ENCODE results near the gene TPD52L3. TPM values are rescaled to one million over a fixed set of nuclear protein-coding genes. Genes with fewer than 3 reads are reported as not detected.

The TPD52L3 gene
- total RNA-seq (2016; rRNA removed; fragmentation: Illumina TruSeq; extraction: Trizol) (not detected in 2 replicates), polyA plus RNA-seq (2011; rRNA removed) (not detected in 2 replicates), polyA minus RNA-seq (2011; rRNA and poly(A)+ RNA removed; ENCODE audit: low replicate concordance) (not detected in 2 replicates), Bru-seq, nascent RNA (not detected), BruChase-seq, experiment 1, labeled RNA remaining after a 6-hour chase (not detected), BruChase-seq, experiment 2, labeled RNA remaining after a 2-hour chase (not detected)
- total RNA-seq (2016; cell fraction: cytosol; rRNA removed; fragmentation: Illumina TruSeq; extraction: Trizol; ENCODE audit: low read depth), result not detected in 2 replicates
- not detected in 2 replicates for total RNA-seq (2016; cell fraction: insoluble cytoplasmic fraction; rRNA removed; fragmentation: Illumina TruSeq; extraction: Trizol)
- not detected in 2 replicates for total RNA-seq (2016; cell fraction: membrane; rRNA removed; fragmentation: Illumina TruSeq; extraction: Trizol)
- total RNA-seq (2016; cell fraction: nucleus; rRNA removed; fragmentation: Illumina TruSeq; extraction: Trizol), result not detected in 2 replicates
- polyA plus RNA-seq (2011; cell fraction: cytosol; rRNA removed), result not detected in 2 replicates
- polyA plus RNA-seq (2011; cell fraction: nucleus; rRNA removed), result not detected in 2 replicates
- not detected in 2 replicates for polyA plus RNA-seq (2012)
- polyA plus RNA-seq (2016; cell fraction: cytosol; fragmentation: Illumina TruSeq; extraction: Trizol; ENCODE audit: low read depth), result not detected in 2 replicates
- not detected in 2 replicates for polyA plus RNA-seq (2016; cell fraction: insoluble cytoplasmic fraction; fragmentation: Illumina TruSeq; extraction: Trizol; ENCODE audit: low read depth)
- polyA plus RNA-seq (2016; cell fraction: membrane; fragmentation: Illumina TruSeq; extraction: Trizol; ENCODE audit: low read depth), result not detected in 2 replicates
- not detected in 2 replicates for polyA plus RNA-seq (2016; cell fraction: nucleus; fragmentation: Illumina TruSeq; extraction: Trizol; ENCODE audit: insufficient read depth, low read depth)
- polyA minus RNA-seq (2011; cell fraction: cytosol; rRNA and poly(A)+ RNA removed), result not detected in 2 replicates
- not detected in 2 replicates for polyA minus RNA-seq (2011; cell fraction: nucleus; rRNA and poly(A)+ RNA removed)
- long read RNA-seq, experiment 1, result 0 reads
- long read RNA-seq, experiment 2, result 0 reads

DNA sequence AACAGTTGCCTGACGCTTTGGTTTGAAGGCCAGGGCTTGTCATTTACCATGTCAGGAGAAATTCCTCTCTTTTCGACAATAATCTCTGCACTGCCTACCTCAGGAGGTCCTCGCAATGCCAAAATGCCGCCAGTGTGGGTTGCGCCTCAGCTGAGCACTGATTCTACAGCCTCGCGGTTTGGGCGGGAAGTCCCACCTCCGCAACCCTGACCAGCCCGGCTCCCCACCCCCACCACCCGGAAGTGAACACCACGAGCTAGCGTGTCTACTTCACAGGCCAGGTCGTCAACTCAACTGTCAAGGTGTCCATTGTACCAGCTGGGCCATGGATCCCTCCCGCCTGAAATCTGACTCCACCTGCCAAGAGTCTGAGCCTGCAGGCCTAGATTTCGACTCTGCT is at the start of gene TPD52L3:
Gene TPD52L3 (plus strand): TSS at position 273 of the 400 bp plus-strand sequence. CDS start 221 bp downstream, outside the sequence.
- Histone ChIP-seq H3K4me3 (replicated peaks in 1 of 3; ENCODE audit: insufficient read depth in 1 of 3, low read depth in 2 of 3, low read length in 3 of 3) (no peak within 1 kb of the TSS), H2AFZ (ENCODE audit: low read length) (no peak within 1 kb of the TSS), H3K27me3 (ENCODE audit: control insufficient read depth in 1 of 2, insufficient read depth in 2 of 2, low read length in 2 of 2) (peaks cover 0 to 21% of the 10 kb centered on the region in 2 experiments; a peak in 2 of 5 replicates), H4K20me1 (ENCODE audit: insufficient read depth, low read length) (no peaks in the 10 kb centered on the region), H3K9ac (ENCODE audit: insufficient read depth, low read depth, low read length) (no peak within 1 kb of the TSS), H3K4me1 (ENCODE audit: insufficient read depth, low read length) (no peaks in the 10 kb centered on the region), H3K27ac (ENCODE audit: extremely low read length, insufficient read depth, low read length) (no peak within 1 kb of the TSS), H3K36me3 (replicated peaks in 1 of 2; ENCODE audit: control insufficient read depth in 1 of 2, insufficient read depth in 2 of 2, low read length in 2 of 2) (no peaks in the 10 kb centered on the region), H3K9me3 (ENCODE audit: low read length) (no peaks in the 10 kb centered on the region), H3K4me2 (ENCODE audit: low read depth, low read length) (no peak within 1 kb of the TSS), H3K79me2 (ENCODE audit: insufficient read depth, low read length) (no peaks in the 10 kb centered on the region)
- intact Hi-C loops (cut with micrococcal nuclease; ENCODE audit: unreplicated experiment), result no loop called here
- WGBS (ENCODE audit: low lambda C conversion rate), result 48% methylated on average over 10 of the region's 16 CpGs
- POLR2A ChIA-PET, result no interaction called here
- CTCF ChIA-PET (ENCODE audit: low intra/inter-chr PET ratio, low total read pairs), result no interaction called here
- in situ Hi-C loops (cut with HindIII; ENCODE audit: extremely low pct_ligation_motif_present, low pct_unique_long_range_greater_than_20kb), result no loop called here
- no TSS peak for BruUV-seq (replicated peaks)
- DNase-seq (ENCODE audit: low spot score), result no peak
- FAIRE-seq, result no peak
- no peak for ATAC-seq
- no peak for TF ChIP-seq ISX (CRISPR knock-in tag; conservative IDR thresholded peaks at IDR 0.05)
- TF ChIP-seq AGO1 (IDR thresholded peaks at IDR 0.05; ENCODE audit: low read depth, low read length, poor library complexity, severe bottlenecking), result no peak
- TF ChIP-seq KLF9 (CRISPR knock-in tag; IDR thresholded peaks at IDR 0.05; ENCODE audit: low read depth), result no peak
- TF ChIP-seq, protein P1, sequence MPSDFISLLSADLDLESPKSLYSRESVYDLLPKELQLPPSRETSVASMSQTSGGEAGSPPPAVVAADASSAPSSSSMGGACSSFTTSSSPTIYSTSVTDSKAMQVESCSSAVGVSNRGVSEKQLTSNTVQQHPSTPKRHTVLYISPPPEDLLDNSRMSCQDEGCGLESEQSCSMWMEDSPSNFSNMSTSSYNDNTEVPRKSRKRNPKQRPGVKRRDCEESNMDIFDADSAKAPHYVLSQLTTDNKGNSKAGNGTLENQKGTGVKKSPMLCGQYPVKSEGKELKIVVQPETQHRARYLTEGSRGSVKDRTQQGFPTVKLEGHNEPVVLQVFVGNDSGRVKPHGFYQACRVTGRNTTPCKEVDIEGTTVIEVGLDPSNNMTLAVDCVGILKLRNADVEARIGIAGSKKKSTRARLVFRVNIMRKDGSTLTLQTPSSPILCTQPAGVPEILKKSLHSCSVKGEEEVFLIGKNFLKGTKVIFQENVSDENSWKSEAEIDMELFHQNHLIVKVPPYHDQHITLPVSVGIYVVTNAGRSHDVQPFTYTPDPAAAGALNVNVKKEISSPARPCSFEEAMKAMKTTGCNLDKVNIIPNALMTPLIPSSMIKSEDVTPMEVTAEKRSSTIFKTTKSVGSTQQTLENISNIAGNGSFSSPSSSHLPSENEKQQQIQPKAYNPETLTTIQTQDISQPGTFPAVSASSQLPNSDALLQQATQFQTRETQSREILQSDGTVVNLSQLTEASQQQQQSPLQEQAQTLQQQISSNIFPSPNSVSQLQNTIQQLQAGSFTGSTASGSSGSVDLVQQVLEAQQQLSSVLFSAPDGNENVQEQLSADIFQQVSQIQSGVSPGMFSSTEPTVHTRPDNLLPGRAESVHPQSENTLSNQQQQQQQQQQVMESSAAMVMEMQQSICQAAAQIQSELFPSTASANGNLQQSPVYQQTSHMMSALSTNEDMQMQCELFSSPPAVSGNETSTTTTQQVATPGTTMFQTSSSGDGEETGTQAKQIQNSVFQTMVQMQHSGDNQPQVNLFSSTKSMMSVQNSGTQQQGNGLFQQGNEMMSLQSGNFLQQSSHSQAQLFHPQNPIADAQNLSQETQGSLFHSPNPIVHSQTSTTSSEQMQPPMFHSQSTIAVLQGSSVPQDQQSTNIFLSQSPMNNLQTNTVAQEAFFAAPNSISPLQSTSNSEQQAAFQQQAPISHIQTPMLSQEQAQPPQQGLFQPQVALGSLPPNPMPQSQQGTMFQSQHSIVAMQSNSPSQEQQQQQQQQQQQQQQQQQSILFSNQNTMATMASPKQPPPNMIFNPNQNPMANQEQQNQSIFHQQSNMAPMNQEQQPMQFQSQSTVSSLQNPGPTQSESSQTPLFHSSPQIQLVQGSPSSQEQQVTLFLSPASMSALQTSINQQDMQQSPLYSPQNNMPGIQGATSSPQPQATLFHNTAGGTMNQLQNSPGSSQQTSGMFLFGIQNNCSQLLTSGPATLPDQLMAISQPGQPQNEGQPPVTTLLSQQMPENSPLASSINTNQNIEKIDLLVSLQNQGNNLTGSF (CRISPR knock-in tag; IDR thresholded peaks at IDR 0.05), result no peak
- no peak for TF ChIP-seq AKAP8 (CRISPR knock-in tag; IDR thresholded peaks at IDR 0.05)
- TF ChIP-seq RAD21 (CRISPR knock-in tag; IDR thresholded peaks at IDR 0.05), result no peak
- no peak for TF ChIP-seq ZBTB42 (CRISPR knock-in tag; IDR thresholded peaks at IDR 0.05)
- no peak for TF ChIP-seq ELF4 (CRISPR knock-in tag; IDR thresholded peaks at IDR 0.05; ENCODE audit: borderline replicate concordance)
- no peak for TF ChIP-seq TEAD3 (CRISPR knock-in tag; optimal IDR thresholded peaks at IDR 0.05; ENCODE audit: borderline replicate concordance)
- no peak for TF ChIP-seq HNRNPL (IDR thresholded peaks at IDR 0.05; ENCODE audit: low read depth, low read length)
- TF ChIP-seq, protein P2, sequence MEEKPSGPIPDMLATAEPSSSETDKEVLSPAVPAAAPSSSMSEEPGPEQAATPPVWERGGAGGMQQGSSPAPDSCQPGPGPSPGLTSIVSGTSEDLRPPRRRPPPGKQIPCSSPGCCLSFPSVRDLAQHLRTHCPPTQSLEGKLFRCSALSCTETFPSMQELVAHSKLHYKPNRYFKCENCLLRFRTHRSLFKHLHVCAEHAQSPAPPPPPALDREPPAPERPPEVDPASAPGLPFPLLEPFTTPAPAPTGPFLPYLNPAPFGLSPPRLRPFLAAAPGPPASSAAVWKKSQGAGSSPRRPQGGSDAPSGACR (CRISPR knock-in tag; IDR thresholded peaks at IDR 0.05), result no peak
- TF ChIP-seq ZNF563 (CRISPR knock-in tag; IDR thresholded peaks at IDR 0.05), result no peak
- TF ChIP-seq ZNF292 (CRISPR knock-in tag; IDR thresholded peaks at IDR 0.05; ENCODE audit: borderline replicate concordance, low read depth), result no peak
- TF ChIP-seq U2AF1 (optimal IDR thresholded peaks at IDR 0.05; ENCODE audit: low read depth, low read length), result no peak
- TF ChIP-seq NCOA2 (CRISPR knock-in tag; IDR thresholded peaks at IDR 0.05), result no peak
- TF ChIP-seq JUND (CRISPR knock-in tag; IDR thresholded peaks at IDR 0.05), result no peak
- no peak for TF ChIP-seq SP5 (CRISPR knock-in tag; IDR thresholded peaks at IDR 0.05; ENCODE audit: borderline replicate concordance, low read depth)
- no peak for TF ChIP-seq PPARG (CRISPR knock-in tag; conservative IDR thresholded peaks at IDR 0.05)

Data from HepG2 (cell line).